HT1080 (cell line): Measurements from ENCODE around the gene PANX3. TPM values are rescaled to one million over a fixed set of nuclear protein-coding genes. Genes with fewer than 3 reads are reported as not detected.

ENCODE experiments used
- DNase-seq: peaks from one replicate; pipeline ENCODE4 v3.0.0-alpha.2; 2015; ENCODE audit warnings: low read depth
- total RNA-seq: library from RNA; depleted of rRNA; stranded (reverse); fragments of >200 nt; shearing (Covaris generic); gene quantifications from 2 replicates; pipeline ENCODE4 v1.2.3, GENCODE V29; 2014

PANX3 gene
- total RNA-seq, 1 experiment from 2014 or later = not detected

- DNase-seq = no peak
These were observed 1.5 kb downstream of the PANX3 start for GRCh38 chr11:124612567-124613246.

GRCh38 chr11:124618863-124619262 is 7.6 kb downstream of the PANX3 start:
- no peak for DNase-seq

DNA sequence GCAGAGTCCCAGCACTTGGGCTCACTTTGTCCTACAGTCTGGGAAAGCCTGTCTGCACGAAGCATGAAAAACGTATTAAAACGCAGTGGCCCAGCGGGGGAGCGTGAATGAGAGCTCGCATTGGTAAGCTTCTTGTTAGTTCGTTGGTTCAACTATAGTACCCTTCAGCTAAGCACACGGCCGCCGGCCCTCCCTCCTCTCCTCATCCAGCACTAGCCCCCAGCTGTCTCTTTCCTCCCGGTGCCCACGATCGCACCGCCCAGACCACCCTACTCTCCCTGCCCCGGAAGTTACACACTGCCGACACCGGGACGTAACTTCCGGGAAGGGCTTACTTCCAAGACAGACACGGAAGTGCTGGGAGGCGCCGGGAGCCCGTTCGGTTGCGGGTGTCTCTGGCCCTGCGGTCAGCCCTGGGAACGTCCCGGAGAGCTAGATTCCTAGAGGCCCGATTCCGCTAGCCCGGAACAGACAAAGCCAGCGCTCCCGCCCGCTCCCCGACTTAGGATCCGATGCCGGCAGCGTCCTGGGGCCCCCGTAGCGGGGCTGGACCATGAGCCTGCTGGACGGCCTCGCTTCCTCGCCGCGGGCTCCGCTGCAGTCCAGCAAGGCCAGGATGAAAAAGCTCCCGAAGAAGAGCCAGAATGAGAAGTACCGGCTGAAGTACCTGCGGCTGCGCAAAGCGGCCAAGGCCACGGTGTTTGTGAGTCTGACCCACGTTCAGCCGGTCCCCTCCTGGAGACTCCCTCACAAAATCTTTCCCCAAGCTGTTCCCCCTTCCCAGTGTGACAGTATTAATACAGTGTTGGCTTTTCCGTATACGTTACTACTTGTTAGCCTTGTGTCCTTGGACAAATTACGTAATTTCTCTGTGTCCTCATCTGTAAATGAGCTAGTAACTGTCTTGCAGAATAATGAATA is 11.6 kb downstream of the PANX3 start, which contains the start of gene TBRG1:
Gene TBRG1, plus strand, starts transcription at position 334 of the 921 bp plus-strand sequence. Its CDS starts 220 bp downstream, at position 554.
- DNase-seq = peak; percentile 89

DNA sequence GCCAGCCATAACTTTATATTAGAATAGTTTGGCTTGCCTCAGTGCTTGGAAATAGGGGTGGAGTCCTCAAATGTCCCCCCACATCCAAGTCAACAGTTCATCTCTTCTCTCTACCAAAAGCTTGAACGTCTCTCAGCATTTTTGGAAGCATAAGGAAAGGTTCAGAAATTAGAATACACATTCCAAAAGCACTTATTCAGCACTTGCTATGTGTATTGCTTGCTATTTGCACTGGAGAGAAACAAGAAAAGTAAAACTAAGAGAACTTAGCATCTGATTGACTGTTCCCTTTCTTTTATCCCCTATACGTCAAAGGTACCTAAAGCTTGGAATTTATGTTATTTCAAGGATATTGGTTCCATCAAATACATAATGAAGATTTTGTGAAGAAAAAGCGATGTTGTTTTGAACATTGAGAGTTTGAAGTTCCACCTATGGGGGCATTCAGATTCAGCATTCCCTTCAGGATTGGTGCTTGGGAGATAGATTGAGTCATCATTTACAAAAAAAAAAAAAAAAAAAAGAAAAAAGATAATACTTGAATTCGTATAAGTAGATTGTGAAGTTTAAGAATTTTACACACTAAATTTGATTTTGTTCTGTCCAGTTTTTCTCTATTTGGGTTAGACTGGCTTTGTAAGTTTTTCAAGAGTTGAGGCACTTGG is 12.8 kb downstream of the PANX3 start:
- no peak for DNase-seq

- DNase-seq = no peak
These were observed 14.4 kb downstream of the PANX3 start for GRCh38 chr11:124625504-124626168.

GRCh38 chr11:124627546-124627945 is 16.3 kb downstream of the PANX3 start:
- no peak for DNase-seq

GRCh38 chr11:124629961-124630360 is 18.7 kb downstream of the PANX3 start:
- DNase-seq = no peak

- no peak for DNase-seq
These were observed 22.1 kb downstream of the PANX3 start for GRCh38 chr11:124633355-124633754.

GRCh38 chr11:124635932-124636331 is 24.7 kb downstream of the PANX3 start:
- DNase-seq = no peak

DNA sequence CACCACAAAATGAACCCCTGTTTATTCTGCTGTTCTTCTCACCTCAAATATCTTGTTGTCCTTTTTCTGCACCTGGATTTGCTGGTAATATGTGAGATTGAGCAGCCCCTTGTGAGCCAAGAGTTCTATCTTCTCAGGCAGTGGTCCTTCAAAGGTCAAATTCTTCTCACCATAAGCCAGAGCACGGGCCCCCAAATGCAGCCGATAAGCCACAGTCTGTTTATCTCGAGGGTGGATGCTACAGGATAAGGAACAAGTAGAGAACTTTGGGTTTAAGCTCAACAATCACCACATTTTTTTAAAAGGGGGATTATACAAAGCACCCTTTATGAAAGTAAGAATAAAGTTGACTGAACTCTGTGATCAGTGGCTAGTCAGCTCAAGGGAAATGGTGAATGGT is 27.3 kb downstream of the PANX3 start:
- DNase-seq = no peak

GRCh38 chr11:124639186-124639585 is 28.0 kb downstream of the PANX3 start:
- DNase-seq = no peak

GRCh38 chr11:124640666-124641065 is 29.4 kb downstream of the PANX3 start:
- DNase-seq = peak; percentile 59

DNA sequence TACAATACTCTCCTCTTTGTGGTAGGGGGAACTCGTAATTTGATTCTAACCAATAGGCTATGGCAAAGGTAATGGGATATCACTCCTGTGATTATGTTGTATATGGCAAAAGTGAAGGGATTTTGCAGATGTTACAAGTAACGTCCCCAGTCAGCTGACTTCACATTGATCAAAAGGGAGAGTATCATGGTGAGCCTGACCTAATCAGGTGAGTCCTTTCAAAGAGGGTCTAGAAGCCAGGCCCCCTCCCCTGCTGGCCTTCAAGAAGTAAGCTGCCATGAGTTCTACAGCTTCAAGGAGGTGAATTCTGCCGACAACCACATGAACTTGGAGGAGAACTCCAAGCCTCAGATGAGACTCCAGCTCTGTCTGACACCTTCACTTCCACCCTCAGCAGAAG is 31.4 kb downstream of the PANX3 start:
- DNase-seq = no peak

GRCh38 chr11:124643042-124643604 is 31.9 kb downstream of the PANX3 start:
- DNase-seq = no peak

DNA sequence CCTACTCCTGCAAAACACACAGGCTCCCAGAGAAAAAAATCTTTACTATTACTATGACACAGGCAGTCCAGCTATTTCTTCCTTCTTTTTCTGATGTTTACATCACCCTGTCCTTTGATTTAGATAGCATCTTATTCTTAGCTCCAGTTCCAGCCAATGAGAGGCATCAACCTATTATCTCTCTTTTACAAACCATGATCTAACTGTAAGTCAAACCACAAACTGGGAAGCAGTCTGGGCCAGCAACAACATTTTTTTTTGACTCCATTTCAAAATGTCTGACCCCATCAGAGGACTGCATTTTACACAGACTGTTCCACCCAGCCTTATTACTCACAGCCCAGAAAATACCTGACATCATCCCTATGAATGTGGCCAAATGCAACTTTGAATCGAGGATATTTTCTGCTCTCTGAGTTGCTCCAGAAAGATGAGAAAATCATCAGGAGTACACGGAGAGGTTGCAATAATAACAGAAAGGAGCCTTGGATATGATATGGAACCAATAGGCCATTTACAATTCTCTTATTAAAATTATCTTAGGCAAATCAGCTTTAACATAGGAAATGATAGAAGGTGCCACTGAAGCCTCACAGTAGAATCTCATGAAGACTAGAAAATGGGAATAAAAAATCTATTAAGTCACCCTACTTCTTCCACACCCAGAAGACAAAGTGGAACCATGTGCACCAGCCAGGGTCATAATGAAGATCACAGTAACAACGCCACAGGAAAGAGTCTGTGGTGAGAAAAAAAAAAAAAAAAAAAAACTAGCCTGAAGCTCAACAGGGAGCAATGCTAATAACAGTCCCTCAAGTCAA is 32.6 kb downstream of the PANX3 start:
- DNase-seq = peak; percentile 68

- peak; percentile 79 for DNase-seq
These were observed 33.4 kb downstream of the PANX3 start for GRCh38 chr11:124644426-124645280.

DNA sequence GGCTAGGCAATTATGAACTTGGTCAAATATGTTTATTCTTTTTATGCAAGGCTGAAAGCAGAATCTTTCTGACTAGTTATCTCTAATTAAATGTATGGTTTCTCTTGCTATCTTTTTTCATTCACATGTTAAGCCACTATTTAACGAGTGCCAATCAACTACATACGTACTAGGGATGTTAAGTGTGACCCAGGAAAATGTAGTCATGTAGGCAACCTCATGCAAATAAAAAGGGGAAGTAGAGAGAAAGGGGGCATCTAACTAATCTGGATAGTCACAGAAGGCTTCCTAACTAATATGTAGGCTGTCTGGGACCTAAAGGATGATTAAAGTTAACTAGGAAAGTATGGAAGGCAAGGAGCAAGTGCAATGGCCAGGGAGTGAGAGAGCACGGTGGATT is 34.9 kb downstream of the PANX3 start:
- DNase-seq = no peak

GRCh38 chr11:124648610-124649009 is 37.4 kb downstream of the PANX3 start:
- no peak for DNase-seq
